Anterior cingulate cortex (tissue), 58 donors: ENCODE measurements around the gene ADAMTS5.

ENCODE experiments used
- DNase-seq, 58 donors: peaks; one replicate each; lab custom pipeline; 2025; lab: John Stamatoyannopoulos, UW

ADAMTS5 gene

DNA sequence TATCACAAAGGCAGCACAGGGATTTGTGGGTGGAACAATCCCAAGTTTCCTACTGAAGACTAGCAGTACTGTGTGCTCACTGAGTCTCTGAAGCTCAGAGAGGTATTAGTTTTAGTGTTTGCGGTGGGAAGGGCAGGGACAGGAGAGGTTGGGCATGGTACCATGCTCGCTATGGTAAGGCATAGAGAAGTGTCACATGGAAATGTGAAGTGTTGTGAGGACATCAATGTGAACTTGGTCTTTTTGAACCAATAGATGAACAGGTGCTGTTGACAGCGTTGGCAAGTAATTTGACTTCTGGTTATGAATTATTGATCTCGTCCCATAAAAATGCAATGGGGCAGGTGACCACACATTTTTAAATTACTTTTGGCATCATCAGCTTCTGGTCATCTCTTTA lies 65.9 kb downstream of the ADAMTS5 start:
- DNase-seq, result no peak

GRCh38 chr21:26892151-26892550 lies 74.7 kb downstream of the ADAMTS5 start:
- no peak for DNase-seq

DNA sequence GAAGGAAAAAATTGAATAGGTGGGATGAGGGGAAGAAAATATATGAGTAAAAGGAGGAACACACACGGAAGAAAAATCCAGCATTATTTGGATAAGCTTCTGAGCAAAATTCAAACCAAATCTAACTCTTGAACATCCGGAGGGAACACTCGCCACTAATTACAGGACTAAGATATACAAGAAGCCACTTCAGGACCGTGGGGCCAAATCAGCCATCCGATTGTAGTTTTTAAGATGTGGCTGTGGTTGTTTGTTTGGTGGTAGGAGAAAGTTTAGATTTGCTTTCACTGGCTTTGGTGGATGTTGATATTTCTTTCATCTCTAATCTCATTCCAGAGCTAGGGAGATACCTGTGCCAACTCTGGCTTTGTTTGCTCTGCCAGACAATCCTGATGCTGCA lies 78.0 kb downstream of the ADAMTS5 start:
- DNase-seq, result no peak

DNA sequence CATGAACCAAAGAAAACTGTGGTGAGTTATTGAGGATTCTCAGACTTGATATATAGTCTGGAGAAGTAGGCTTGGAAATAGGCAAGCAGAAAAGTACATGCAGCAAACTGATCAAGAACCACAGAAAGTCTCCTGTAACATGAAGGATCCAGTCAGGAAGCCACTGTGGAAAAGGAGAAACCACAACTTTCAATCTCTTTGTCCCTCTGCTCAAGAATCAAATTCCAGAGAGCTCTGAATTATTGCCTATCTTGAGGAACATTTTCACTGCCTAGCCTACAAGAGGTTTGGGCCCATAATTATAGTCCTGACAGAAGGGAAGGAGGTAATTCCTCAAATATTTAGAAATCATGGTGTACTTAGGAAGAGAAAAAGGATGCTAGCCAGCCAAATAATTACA lies 78.6 kb downstream of the ADAMTS5 start:
- DNase-seq, result no peak

- DNase-seq, result no peak
These were observed 79.6 kb downstream of the ADAMTS5 start for GRCh38 chr21:26887251-26887650.

GRCh38 chr21:26884436-26884835 lies 82.5 kb downstream of the ADAMTS5 start:
- DNase-seq, result no peak

DNA sequence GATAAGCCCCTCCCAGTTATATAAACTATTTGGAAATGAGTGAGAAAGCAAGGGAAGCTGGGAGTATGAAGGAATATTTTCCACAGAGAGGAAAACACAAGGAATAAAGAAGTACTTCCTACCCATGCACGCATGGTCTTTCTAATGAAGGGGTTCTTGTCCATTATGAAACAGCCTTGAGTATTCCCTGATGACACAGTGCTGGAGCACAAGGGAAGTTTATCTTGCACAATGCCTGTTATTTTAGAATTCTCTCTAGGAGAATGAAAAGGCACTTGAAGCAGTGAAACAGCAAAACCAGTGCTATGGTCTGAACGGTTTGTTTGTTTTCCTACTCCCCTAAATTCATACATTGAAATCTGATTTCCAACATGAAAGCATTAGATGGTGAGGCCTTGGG lies 83.1 kb downstream of the ADAMTS5 start:
- DNase-seq, result no peak

- no peak for DNase-seq
These were observed 85.2 kb downstream of the ADAMTS5 start for GRCh38 chr21:26881504-26882228.

DNA sequence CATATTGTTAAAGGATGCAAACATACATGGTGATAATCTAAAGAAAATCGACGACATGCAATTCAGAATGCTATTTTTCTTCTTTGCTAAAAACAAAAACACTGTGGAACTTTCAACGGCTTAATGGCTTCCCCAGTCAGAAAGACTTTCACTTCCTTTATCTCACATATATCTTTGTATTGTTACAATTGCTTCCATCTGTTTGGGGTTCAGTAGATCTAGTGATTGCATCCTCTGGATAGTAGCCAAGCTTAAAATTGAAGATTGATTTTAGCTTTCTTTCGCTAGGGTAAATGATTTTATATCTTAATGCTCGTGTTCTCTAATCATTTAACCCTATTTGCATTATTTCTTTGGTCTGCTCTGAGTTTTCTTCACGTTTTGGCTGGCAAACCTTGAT lies 89.9 kb downstream of the ADAMTS5 start:
- DNase-seq, result no peak

DNA sequence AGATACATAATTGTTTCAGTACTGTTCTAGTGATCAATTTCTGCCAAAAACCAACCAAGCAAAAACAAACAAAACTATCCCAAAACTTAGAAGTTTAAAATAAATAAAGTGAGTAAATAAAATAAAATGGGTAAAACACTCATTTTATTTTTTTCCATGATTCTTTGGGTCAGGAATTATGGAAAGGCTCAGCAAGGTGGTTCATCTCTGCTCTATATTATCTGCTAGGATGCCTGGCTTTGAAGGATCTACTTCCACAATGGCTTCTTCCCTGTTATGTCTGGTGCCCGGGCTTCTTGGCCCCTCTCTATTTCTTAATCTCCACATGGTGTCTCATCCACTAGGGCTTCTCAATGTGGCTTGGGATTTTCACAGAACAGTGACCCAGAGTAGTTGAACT lies 92.5 kb downstream of the ADAMTS5 start:
- DNase-seq, result no peak
